Upper lobe of left lung (tissue), 6 donors: Measurements from ENCODE around the gene ZNF441. TPM values are rescaled to one million over a fixed set of nuclear protein-coding genes. Genes with fewer than 3 reads are reported as not detected.
"Not testable (repeated sequence)": the region's sequence is repeated elsewhere in the genome, so short reads cannot be mapped to it uniquely, and the experiment has no call there.

ENCODE experiments used
- ATAC-seq, 2 donors: fragments of 200-7000 bp; cut with Tn5 transposase; one replicate each; pipeline ENCODE4 v1.9.1; 2022; ENCODE audit warnings: mild to moderate bottlenecking in 2 of 2, moderate library complexity in 2 of 2; ENCODE audit not compliant: low FRiP score in 2 of 2
- DNase-seq, 2 donors: peaks; one replicate each; pipeline ENCODE4 v3.0.0-alpha.2; 2019 to 2020
- H3K27ac ChIP-seq, 4 donors: fragments of 200-600 bp; sonication (generic); one replicate each; pipeline ENCODE4 v1.5.1; 2016 to 2019
- H3K27me3 ChIP-seq, 4 donors: fragments of 200-600 bp; sonication (generic); one replicate each; pipeline ENCODE4 v1.5.1; 2017 to 2019
- H3K36me3 ChIP-seq, 4 donors: fragments of 200-600 bp; sonication (generic); one replicate each; pipeline ENCODE4 v1.5.1; 2016 to 2019
- H3K4me1 ChIP-seq, 4 donors: fragments of 200-600 bp; sonication (generic); one replicate each; pipeline ENCODE4 v1.5.1; 2018 to 2019
- H3K4me3 ChIP-seq, 4 donors: fragments of 200-600 bp; sonication (generic); one replicate each; pipeline ENCODE4 v1.5.1; 2017 to 2019; ENCODE audit warnings: mild to moderate bottlenecking in 2 of 4, moderate library complexity in 1 of 4
- H3K9me3 ChIP-seq, 4 donors: fragments of 200-600 bp; sonication (generic); one replicate each; pipeline ENCODE4 v1.5.1; 2018 to 2019
- EP300 ChIP-seq, 4 donors: sonication (generic); formaldehyde crosslinking; IDR thresholded peaks; one replicate each; pipeline ENCODE4 v1.5.1; 2017; ENCODE audit warnings: antibody characterized with exemption in 4 of 4, control low read depth in 2 of 4
- POLR2A ChIP-seq, 4 donors: fragments of 450-650 bp; IDR thresholded peaks; one replicate each; pipeline ENCODE4 v1.5.1; 2016 to 2017; ENCODE audit warnings: antibody characterized with exemption in 4 of 4, mild to moderate bottlenecking in 2 of 4
- POLR2AphosphoS5 ChIP-seq, 2 donors: sonication (generic); formaldehyde crosslinking; IDR thresholded peaks; one replicate each; pipeline ENCODE4 v1.5.1; 2017; ENCODE audit warnings: antibody characterized with exemption in 2 of 2
- WGBS, 2 donors: methylation state at CpG; one replicate each; pipeline ENCODE4 v1.1.5; 2017 to 2018; 5-methylcytosine and 5-hydroxymethylcytosine counted together
- total RNA-seq, 6 donors: library from RNA; depleted of rRNA in 4 of 6; stranded (reverse); fragments of >200 nt in 4 of 6; gene quantifications; one replicate each; pipeline versions ENCODE4 v1.1.0 to v1.2.1, GENCODE V29; 2016 to 2021
- TF ChIP-seq, protein P1 (sequence below), 6 experiments: fragments of 450-650 bp in 4 of 6; fragments of 200-600 bp in 2 of 6; sonication (generic) in 2 of 6; IDR thresholded peaks; one replicate each; pipeline ENCODE4 v1.5.1; 2016 to 2019; ENCODE audit warnings: antibody characterized with exemption in 6 of 6
- donor health status: DM: no; HTN: no; CAD: no; lungs with moderate emphysema.
- donor health status: DM: no; HTN: yes; CAD: no; lungs with severe emphysema.

The ZNF441 gene
- total RNA-seq, 6 donors from 2014 or later: 2.7 to 12.3 (median 6.9) TPM

DNA sequence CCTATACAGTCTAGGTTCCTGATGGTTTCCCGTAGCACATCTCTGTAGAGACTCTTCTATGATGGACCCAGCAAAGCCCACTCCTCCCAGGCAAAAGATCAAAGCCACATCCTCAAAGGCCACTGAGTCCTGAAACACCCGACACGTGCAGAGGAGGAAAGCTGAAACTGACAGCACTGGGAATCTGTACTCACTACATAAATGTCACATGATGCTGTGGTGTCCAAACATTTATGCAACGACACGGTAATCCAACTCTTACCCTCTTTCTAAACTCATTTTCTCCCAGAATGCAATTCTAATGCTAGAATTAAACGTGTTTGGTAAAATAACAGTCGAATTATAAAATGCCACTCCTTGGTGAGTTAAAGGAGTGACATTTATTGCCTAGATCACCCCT, 7.0 kb upstream of the ZNF441 start:
- DNase-seq (no peak), ATAC-seq (no peak)
- no peaks in the 10 kb centered on the region for H3K4me1 ChIP-seq
- H3K36me3 ChIP-seq: no peaks in the 10 kb centered on the region
- TF ChIP-seq EP300 (IDR thresholded peaks at IDR 0.05): no peak
- no peak for TF ChIP-seq POLR2AphosphoS5 (IDR thresholded peaks at IDR 0.05)
- TF ChIP-seq, protein P1, sequence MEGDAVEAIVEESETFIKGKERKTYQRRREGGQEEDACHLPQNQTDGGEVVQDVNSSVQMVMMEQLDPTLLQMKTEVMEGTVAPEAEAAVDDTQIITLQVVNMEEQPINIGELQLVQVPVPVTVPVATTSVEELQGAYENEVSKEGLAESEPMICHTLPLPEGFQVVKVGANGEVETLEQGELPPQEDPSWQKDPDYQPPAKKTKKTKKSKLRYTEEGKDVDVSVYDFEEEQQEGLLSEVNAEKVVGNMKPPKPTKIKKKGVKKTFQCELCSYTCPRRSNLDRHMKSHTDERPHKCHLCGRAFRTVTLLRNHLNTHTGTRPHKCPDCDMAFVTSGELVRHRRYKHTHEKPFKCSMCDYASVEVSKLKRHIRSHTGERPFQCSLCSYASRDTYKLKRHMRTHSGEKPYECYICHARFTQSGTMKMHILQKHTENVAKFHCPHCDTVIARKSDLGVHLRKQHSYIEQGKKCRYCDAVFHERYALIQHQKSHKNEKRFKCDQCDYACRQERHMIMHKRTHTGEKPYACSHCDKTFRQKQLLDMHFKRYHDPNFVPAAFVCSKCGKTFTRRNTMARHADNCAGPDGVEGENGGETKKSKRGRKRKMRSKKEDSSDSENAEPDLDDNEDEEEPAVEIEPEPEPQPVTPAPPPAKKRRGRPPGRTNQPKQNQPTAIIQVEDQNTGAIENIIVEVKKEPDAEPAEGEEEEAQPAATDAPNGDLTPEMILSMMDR (IDR thresholded peaks at IDR 0.05): no peak
- no peak for TF ChIP-seq POLR2A (IDR thresholded peaks at IDR 0.05)
- no peak overlapping the region for H3K27ac ChIP-seq
- WGBS, 2 donors: 70 to 80% methylated on average over 7 of the region's 7 CpGs
- no peak overlapping the region for H3K4me3 ChIP-seq
- H3K9me3 ChIP-seq: peaks cover 5 to 9% (median 8%) of the 10 kb centered on the region in 4 donors
- no peaks in the 10 kb centered on the region for H3K27me3 ChIP-seq

DNA sequence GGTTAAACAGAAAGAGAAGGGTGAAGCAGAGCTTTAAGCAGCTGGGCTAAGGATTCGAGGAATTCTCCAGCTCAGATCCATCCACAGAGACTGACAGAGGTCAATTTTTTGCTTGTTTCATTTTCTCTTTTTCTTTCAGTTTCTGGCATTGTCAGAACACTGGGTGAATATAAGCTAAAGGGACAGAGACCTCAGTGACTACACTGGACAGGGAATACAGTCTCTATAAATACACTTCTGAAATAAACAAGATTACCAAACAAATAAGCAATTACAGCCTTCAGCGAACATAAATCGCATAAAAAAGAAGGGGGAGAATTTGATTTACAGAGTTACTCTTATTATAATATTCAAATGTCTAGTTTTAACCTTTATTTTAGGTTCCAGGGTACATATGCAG, 3.7 kb upstream of the ZNF441 start:
- no peaks in the 10 kb centered on the region for H3K9me3 ChIP-seq
- ATAC-seq: no peak
- TF ChIP-seq POLR2AphosphoS5 (IDR thresholded peaks at IDR 0.05) (no peak), EP300 (IDR thresholded peaks at IDR 0.05) (no peak), POLR2A (IDR thresholded peaks at IDR 0.05) (no peak)
- TF ChIP-seq, protein P1 (IDR thresholded peaks at IDR 0.05): no peak
- WGBS, 2 donors: 76 to 83% methylated on average over 3 of the region's 3 CpGs
- no peaks in the 10 kb centered on the region for H3K27me3 ChIP-seq
- H3K4me3 ChIP-seq: no peak overlapping the region
- no peak for DNase-seq
- peaks cover 6 to 13% (median 9%) of the 10 kb centered on the region in 4 donors for H3K4me1 ChIP-seq
- no peak overlapping the region for H3K27ac ChIP-seq
- no peaks in the 10 kb centered on the region for H3K36me3 ChIP-seq

DNA sequence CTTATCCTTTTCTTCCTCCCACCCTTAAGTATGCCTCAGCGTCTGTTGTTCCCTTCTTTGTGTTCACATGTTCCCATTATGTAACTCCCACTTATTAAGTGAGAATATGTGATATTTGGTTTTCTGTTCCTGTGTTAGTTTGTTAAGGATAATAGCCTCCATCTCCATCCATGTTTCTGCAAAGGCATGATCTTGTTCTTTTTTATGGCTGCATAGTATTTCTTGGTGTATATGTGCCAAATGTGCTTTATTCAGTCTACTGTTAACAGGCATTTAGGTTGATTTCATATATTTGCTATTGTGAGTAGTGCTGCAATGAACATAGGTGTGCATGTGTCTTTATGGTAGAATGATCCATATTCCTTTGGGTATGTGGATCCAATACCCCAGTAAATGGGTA, 3.2 kb upstream of the ZNF441 start:
- Histone ChIP-seq H3K27me3 (no peaks in the 10 kb centered on the region), H3K9me3 (no peaks in the 10 kb centered on the region), H3K36me3 (no peaks in the 10 kb centered on the region), H3K4me1 (peaks cover 11 to 18% (median 14%) of the 10 kb centered on the region in 4 donors), H3K27ac (no peak overlapping the region), H3K4me3 (no peak overlapping the region)
- WGBS, 2 donors: 82 to 95% methylated on average over 1 of the region's 1 CpG
- DNase-seq (no peak), ATAC-seq (no peak)
- TF ChIP-seq POLR2AphosphoS5 (IDR thresholded peaks at IDR 0.05): no peak
- TF ChIP-seq, protein P1 (IDR thresholded peaks at IDR 0.05): no peak
- TF ChIP-seq POLR2A (IDR thresholded peaks at IDR 0.05): no peak
- TF ChIP-seq EP300 (IDR thresholded peaks at IDR 0.05): no peak

DNA sequence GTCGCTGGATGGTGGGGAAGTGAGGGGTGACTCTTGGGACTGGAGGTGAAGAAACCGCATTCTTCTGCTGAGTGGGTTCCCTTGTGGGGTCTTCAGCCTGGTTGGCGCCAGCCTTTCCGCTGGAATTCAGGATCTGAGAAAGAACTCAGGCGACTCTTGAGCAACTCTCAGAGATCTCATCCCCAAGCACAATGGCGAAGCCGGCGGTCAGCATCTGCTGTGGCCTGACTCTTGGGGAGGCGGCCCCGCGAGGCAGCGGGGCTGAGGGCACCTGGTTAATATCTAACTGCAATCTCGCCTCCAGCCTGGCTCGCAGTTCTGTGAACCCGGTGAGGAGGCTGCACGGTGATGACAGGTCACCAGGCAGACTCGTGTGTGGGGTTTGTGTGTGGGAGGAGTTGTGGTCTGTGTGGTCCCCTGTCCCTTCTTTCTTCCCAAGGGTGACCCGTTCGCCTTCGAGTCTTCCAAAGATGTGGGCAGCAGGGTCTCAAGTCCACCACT, 883 bp downstream of the ZNF441 start:
- DNase-seq: peak; percentile 55 to 80
- 2 to 3% methylated on average over 7 to 20 of the region's 20 CpGs for WGBS, 2 donors
- no peaks in the 10 kb centered on the region for H3K27me3 ChIP-seq
- TF ChIP-seq POLR2AphosphoS5 (IDR thresholded peaks at IDR 0.05): no peak
- no peak for TF ChIP-seq EP300 (IDR thresholded peaks at IDR 0.05)
- no peak for TF ChIP-seq POLR2A (IDR thresholded peaks at IDR 0.05)
- TF ChIP-seq, protein P1 (IDR thresholded peaks at IDR 0.05): no peak
- peak; percentile 43 to 57 for ATAC-seq
- peaks cover 0 to 16% (median 10%) of the 10 kb centered on the region in 4 donors for H3K9me3 ChIP-seq
- peak overlapping the region; percentile 87 to 95 (median 90) for H3K27ac ChIP-seq
- H3K4me1 ChIP-seq: peaks cover 13 to 20% (median 15%) of the 10 kb centered on the region in 4 donors
- H3K4me3 ChIP-seq: peak overlapping the region; percentile 72 to 98 (median 80)
- no peaks in the 10 kb centered on the region for H3K36me3 ChIP-seq

DNA sequence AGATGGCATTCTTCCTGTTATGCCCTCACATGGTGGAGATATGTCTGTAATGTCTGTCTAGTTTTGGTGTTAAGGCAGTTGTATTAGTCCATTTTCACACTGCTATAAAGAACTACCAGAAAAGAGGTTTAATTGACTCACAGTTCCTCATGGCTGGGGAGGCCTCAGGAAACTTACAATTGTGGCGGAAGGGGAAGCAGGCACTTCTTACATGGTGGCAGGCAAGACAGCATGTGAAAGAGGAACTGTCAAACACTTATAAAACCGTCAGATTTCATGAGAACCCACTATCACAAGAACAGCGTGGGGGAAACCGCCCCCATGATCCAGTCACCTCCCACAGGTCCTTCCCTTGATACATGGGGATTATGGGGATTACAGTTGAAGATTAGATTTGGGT, 3.2 kb downstream of the ZNF441 start:
- ATAC-seq: no peak
- no peaks in the 10 kb centered on the region for H3K36me3 ChIP-seq
- WGBS, 2 donors: 84 to 98% methylated on average over 4 of the region's 4 CpGs
- no peak for DNase-seq
- peaks cover 13 to 20% (median 15%) of the 10 kb centered on the region in 4 donors for H3K4me1 ChIP-seq
- H3K4me3 ChIP-seq: no peak overlapping the region
- H3K27ac ChIP-seq: no peak overlapping the region
- H3K27me3 ChIP-seq: no peaks in the 10 kb centered on the region
- TF ChIP-seq, protein P1 (IDR thresholded peaks at IDR 0.05): no peak
- no peak for TF ChIP-seq POLR2AphosphoS5 (IDR thresholded peaks at IDR 0.05)
- no peak for TF ChIP-seq POLR2A (IDR thresholded peaks at IDR 0.05)
- TF ChIP-seq EP300 (IDR thresholded peaks at IDR 0.05): no peak
- H3K9me3 ChIP-seq: peaks cover 6 to 24% (median 17%) of the 10 kb centered on the region in 4 donors

DNA sequence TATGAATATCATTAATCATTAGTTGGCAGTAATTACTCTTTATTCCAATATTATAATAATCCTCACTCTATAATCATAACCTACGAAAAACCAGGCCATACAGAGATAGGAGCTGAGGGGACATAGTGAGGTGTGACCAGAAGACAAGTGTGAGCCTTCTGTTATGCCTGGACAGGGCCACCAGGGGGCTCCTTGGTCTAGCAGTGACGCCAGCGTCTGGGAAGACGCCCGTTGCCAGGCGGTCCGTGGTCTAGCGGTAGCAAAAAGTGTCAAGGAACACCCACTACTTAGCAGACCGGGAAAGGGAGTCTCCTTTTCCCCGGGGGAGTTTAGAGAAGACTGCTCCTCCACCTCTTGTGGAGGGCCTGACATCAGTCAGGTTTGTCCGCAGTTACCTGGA, 4.7 kb downstream of the ZNF441 start:
- not testable (repeated sequence) for H3K27ac ChIP-seq, H3K27me3 ChIP-seq, H3K36me3 ChIP-seq, ATAC-seq, H3K4me3 ChIP-seq
- H3K9me3 ChIP-seq: peaks cover 12 to 39% (median 24%) of the 10 kb centered on the region in 4 donors
- WGBS, 2 donors: 84% methylated on average over 11 of the region's 11 CpGs
- peaks cover 11 to 16% (median 14%) of the 10 kb centered on the region in 4 donors for H3K4me1 ChIP-seq
- peak in 1 of 2 donors; percentile 42 for DNase-seq

DNA sequence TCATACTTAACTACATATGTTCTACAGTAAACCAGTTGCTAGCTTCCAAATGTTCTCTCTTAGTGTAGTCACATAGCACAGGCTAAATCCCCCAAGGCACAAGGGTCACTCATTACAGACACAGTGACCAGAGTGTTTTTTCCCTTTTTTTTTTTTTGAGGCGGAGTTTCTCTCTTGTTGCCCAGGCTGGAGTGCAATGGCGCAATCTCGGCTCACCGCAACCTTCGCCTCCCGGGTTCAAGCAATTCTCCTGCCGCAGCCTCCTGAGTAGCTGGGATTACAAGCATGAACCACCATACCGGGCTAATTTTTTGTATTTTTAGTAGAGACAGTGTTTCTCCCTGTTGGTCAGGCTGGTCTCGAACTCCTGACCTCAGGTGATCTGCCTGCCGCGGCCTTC, 9.9 kb downstream of the ZNF441 start:
- 97 to 98% methylated on average over 11 of the region's 11 CpGs for WGBS, 2 donors
- H3K27ac ChIP-seq, ATAC-seq, H3K4me1 ChIP-seq, H3K27me3 ChIP-seq, H3K4me3 ChIP-seq, DNase-seq: not testable (repeated sequence)
- H3K9me3 ChIP-seq: peaks cover 40 to 84% (median 65%) of the 10 kb centered on the region in 4 donors
- H3K36me3 ChIP-seq: peaks cover 20 to 49% (median 45%) of the 10 kb centered on the region in 4 donors
